Measurements from ENCODE around the gene GOLIM4.
"Not testable (repeated sequence)": the region's sequence is repeated elsewhere in the genome, so short reads cannot be mapped to it uniquely, and the experiment has no call there.

Gene GOLIM4

DNA sequence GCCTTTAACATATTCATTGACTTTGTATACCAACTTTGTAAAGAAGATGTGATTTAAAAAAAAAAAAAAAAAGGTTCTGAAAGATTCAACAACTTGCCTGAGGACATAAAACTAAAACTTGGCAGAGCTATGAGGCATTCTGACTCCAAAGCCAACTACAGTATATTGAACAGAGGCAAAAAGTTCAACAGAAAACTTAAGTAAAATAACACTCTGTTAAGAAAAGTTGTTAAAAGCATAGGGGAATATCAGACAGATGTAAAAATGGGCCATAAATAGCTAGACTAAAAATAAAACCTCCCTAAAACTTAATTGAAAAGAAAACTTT lies 23.4 kb downstream of the GOLIM4 start:
- peak; percentile 36 for DNase-seq

GRCh38 chr3:168071591-168072322 lies 24.0 kb downstream of the GOLIM4 start:
- DNase-seq, result peak; percentile 90

- DNase-seq, result no peak
These were observed 24.8 kb downstream of the GOLIM4 start for GRCh38 chr3:168070919-168071318.

DNA sequence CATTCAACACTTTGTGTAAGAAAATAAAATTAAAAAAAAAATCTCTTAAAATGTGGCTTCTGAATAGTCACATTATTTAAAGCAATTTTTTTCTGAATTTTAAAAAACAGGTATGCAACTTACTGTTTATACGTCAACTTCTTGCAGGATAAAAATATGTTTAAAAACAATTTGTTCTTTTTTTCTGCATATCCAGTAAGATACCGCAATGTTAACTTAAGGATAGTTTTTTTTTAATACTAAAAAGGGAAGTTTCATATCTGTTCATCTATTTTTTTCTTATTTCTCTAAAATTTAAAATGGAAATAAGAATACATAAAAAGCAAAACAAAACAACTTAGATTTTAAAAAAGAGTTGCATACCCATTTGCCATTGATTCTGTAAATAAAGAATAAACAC lies 27.4 kb downstream of the GOLIM4 start:
- no peak for DNase-seq

DNA sequence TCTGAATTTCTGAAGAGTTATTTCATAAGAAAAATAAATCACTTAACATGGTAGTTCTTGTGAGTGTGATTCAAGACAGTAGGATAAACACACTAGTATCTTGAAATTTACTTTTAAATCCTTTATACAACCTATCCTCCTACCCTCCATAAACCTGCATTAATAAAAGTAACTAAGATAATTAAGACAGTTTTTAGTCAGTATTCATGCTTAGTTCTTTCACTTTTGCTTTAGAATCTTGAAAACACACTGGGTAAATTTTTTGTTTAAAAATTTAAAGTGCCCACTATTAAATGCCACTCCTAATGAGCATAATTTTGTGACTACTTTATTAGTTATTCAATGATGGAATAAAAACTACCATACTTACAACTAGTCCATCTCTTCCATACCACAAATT lies 28.8 kb downstream of the GOLIM4 start:
- DNase-seq, result no peak

- DNase-seq, result no peak
These were observed 30.2 kb downstream of the GOLIM4 start for GRCh38 chr3:168065569-168065968.

DNA sequence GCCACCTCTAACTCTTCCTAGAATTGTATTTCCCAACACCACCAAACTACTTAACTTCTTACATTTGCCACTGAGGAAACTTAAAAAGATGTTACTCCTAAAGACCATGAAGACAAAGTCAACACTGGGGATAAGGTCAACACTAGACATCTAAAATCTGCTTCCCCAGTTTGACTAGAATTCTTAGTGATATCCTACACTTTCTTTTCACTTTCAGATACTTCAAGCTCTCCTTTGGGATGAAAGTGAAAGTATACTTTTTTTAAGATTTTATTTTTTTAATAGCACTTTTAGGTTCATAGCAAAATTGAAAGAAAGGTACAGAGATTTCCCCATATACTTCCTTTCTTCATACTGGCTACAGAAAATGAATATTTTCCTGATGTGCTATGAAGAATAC lies 32.6 kb downstream of the GOLIM4 start:
- DNase-seq, result no peak

DNA sequence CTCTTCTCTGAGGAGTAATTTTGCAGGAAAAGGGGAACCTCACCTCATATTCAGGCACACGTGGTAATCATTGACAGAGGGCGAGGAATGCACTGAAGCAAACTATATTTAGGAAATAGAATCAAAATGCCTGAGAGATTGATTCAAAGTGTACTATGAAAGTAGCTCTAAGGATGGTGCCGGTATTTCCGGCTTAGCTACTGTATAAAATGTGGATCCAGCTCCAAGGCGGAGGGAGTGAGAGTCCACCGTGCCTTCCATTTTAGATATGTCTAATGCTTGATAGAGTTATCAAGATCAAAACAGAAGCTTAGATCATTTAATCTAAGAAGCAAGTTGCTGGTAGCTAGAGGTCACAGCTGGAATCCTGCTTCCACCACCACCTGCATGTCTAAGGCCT lies 33.0 kb downstream of the GOLIM4 start:
- DNase-seq, result no peak

GRCh38 chr3:168061332-168061996 lies 34.3 kb downstream of the GOLIM4 start:
- peak; percentile 25 for DNase-seq

- DNase-seq, result no peak
These were observed 35.4 kb downstream of the GOLIM4 start for GRCh38 chr3:168060317-168060716.

GRCh38 chr3:168058481-168058880 lies 37.2 kb downstream of the GOLIM4 start:
- DNase-seq, result no peak

DNA sequence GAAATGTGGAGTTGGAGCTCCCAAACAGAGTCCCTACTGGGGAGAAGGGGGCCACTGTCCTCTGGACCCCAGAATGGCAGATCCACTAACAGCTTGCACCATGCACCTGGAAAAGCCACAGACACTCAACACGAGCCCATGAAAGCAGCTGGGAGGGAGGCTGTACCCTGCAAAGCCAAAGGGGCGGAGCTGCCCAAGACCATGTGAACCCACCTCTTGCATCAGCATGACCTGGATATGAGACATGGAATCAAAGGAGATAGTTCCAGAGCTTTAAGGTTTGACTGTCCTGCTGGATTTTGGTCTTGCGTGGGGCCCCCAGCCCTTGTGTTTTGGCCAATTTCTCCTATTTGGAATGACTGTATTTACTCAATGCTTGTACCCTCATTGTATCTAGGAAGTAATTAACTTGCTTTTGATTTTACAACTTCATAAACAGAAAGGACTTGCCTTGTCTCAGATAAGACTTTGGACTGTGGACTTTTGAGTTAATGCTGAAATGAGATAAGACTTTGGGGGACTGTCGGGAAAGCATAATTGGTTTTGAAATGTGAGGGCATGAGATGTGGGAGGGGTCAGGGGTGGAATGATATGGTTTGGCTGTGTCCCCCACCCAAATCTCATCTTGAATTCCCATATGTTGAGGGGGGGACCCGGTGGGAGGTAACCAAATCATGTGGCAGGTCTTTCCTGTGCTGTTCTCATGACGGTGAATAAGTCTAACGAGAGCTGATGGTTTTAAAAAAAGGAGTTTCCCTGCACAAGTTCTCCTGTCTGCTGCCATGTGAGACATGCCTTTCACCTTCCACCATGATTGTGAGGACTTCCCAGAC lies 39.1 kb downstream of the GOLIM4 start:
- DNase-seq, result not testable (repeated sequence)

DNA sequence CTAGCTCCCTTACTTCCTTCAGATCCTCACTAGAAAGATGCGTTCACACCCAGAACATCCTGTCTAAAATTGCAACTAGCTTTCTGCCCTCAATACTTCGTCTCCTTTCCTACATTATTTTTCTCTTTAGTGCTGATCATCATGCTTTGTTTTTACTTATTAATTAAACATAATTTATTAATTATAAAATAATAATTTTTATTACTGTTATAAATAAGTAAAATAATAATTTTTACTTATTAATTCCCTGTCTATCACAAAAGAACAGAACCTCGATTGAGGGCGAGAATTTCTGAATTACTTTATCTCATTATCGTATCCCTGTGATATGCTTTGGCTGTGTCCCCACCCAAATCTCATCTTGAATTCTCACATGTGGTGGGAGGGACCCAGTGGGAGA lies 41.3 kb downstream of the GOLIM4 start:
- DNase-seq, result no peak

DNA sequence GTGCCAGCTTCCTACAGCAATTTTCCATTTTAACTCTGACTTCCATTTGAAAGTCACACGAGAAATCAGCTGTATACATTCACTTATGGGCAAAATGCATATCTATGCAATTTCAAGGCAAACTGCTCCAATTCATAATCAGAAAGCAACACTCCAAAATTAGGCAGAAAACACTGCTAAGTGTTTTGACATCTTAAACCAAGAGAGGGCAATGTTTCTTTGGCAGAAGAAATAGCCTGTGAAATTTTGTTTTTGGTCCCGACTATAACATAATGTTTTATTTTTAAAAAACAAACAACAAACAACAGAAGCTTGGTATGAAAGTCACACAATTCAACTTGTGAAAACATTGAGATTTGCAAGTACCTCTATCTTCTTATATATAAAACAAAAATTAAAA lies 42.6 kb downstream of the GOLIM4 start:
- DNase-seq, result no peak

DNA sequence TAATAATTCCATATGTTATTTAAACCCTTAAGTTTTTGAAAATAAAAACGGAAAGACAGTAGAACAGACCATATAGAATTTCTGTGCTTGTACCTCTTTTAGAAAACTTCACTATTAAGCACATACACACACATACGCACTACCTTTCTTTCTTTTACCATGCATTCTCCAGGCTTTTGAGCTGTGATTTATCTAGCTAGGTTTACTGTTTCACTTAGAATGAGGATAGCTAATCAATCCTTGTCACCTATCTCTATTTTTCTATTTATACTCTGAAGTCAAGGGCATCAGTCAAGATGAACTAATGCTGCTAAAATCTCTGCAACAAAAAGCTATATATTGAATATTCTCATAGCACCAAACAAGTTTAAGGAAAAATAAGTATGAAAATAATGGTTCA lies 43.2 kb downstream of the GOLIM4 start:
- DNase-seq, result no peak

DNA sequence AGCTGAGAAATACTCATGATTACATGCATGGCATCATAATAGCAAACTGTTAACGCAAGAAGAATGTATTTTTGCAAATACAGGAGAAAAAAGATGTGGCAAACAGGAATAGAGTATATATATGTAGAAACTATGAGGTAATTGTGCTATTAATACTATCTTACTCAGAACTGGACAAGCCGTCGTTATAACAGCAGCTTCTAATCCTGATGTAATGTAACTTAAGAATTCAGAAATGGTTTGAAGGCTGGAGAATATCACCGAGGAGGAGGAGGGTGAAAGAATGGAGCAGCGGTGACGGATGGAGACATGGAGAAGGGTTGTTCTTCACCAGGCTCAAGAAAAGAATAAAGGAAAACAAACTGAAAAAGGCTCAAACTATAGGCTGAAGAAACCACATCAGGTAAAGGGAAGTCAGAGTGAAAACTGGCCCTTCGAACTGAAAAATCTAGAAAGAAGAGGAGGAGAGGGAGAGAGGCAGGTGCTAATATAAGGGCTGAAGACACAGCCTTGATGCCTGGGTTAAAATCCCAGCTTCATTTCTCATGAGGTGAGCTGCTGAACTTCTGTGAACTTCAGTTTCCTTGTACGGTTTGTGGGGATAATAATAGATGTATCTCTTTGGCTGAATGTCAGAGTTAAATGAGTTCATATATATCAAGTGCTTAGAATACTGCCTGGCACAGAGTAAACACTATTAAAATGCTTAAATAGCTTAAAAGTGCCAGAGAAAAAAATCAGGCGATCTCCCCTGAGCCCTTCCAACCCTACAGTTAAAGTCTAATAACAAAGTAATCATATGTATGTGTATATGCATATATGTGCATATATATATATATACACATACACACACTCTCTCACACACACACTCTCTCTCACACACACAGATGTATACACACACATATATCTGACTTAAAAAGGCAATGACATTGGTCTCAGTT lies 43.9 kb downstream of the GOLIM4 start:
- peak; percentile 12 for DNase-seq

GRCh38 chr3:168051070-168051469 lies 44.7 kb downstream of the GOLIM4 start:
- DNase-seq, result no peak

DNA sequence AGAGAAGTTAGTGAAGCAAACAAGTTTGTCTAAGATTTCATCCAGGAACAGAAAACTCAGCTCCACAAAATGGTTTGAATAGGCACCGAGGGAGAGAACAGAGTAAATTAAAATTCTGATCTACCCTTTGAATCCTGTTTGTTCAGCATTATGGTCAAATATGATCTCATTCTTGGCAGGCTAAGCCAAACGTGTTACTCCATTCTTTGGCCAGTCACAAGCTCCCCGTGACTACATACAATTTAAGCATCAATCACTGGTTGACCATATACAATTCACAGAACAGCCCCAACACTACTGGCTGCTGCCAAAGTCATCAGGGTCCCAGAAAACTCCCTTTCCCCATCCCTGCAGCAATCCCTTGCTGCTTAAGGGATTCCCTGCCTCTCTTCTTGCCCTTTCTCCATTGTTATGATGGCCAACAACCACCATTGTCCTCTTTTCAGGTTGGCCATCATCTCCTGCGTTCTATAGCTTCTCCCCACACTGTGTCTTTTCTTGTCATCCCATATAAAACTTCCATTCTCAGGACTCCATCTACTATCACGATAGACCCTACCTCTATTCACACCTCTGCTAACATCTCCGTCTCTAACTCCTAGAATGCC lies 46.3 kb downstream of the GOLIM4 start:
- no peak for DNase-seq

- DNase-seq, result no peak
These were observed 47.1 kb downstream of the GOLIM4 start for GRCh38 chr3:168048414-168049330.

DNA sequence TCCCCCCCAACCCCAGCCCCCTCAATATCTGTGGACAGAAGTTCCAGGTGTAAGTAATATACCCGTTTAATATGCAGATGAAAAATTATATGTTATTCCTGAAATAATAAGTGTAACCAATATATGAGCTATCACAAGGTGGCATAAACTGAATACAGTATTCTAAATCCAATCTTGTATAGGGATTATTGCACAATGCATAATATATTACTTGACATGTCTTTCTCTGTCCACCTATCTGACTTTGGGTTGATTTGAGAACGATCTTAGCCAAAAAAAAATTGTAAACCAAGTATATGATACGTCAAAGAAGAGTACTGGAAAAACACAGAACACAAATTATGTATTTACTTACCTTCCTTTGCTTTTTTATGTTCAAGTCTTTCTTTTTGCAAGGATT lies 47.8 kb downstream of the GOLIM4 start:
- no peak for DNase-seq

GRCh38 chr3:168047190-168047795 lies 48.4 kb downstream of the GOLIM4 start:
- peak; percentile 77 for DNase-seq

Measured in EL (cell line).